ENCODE measurements around the gene ELOVL1.

DNA sequence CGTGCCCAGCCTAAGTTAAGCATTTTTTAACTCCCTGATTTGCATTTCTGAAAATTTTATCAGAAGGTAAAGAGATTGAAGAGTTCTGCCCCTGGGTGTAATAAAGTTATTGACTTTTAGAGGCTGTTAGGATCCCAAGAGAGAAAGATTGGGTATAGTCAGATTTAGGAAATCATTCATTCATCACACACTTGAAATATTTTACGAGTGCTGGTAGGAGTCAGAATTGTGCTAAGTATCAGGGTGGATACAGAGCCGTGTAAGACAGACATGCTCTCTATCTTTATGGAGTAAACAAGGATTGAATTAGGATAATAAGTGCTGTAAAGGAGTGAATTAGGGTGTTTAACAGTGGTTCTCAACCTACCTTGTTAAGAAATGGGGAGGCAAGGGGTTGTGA lies 24.9 kb upstream of the ELOVL1 start:
- TF ChIP-seq, protein P1, sequence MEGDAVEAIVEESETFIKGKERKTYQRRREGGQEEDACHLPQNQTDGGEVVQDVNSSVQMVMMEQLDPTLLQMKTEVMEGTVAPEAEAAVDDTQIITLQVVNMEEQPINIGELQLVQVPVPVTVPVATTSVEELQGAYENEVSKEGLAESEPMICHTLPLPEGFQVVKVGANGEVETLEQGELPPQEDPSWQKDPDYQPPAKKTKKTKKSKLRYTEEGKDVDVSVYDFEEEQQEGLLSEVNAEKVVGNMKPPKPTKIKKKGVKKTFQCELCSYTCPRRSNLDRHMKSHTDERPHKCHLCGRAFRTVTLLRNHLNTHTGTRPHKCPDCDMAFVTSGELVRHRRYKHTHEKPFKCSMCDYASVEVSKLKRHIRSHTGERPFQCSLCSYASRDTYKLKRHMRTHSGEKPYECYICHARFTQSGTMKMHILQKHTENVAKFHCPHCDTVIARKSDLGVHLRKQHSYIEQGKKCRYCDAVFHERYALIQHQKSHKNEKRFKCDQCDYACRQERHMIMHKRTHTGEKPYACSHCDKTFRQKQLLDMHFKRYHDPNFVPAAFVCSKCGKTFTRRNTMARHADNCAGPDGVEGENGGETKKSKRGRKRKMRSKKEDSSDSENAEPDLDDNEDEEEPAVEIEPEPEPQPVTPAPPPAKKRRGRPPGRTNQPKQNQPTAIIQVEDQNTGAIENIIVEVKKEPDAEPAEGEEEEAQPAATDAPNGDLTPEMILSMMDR (IDR thresholded peaks at IDR 0.05) = no peak
- no peak for TF ChIP-seq POLR2AphosphoS5 (IDR thresholded peaks at IDR 0.05)
